GM20000 (cell line): ENCODE results near the gene TSPOAP1.

Experiments
- DNase-seq: peaks from one replicate; pipeline ENCODE4 v3.0.0; 2012; ENCODE audit warnings: low spot score
- CTCF ChIP-seq: IDR thresholded peaks from 2 replicates; pipeline ENCODE4 v1.5.1; 2012; ENCODE audit warnings: mild to moderate bottlenecking, control low read depth; ENCODE audit errors: extremely low read depth, missing control alignments

Gene TSPOAP1

DNA sequence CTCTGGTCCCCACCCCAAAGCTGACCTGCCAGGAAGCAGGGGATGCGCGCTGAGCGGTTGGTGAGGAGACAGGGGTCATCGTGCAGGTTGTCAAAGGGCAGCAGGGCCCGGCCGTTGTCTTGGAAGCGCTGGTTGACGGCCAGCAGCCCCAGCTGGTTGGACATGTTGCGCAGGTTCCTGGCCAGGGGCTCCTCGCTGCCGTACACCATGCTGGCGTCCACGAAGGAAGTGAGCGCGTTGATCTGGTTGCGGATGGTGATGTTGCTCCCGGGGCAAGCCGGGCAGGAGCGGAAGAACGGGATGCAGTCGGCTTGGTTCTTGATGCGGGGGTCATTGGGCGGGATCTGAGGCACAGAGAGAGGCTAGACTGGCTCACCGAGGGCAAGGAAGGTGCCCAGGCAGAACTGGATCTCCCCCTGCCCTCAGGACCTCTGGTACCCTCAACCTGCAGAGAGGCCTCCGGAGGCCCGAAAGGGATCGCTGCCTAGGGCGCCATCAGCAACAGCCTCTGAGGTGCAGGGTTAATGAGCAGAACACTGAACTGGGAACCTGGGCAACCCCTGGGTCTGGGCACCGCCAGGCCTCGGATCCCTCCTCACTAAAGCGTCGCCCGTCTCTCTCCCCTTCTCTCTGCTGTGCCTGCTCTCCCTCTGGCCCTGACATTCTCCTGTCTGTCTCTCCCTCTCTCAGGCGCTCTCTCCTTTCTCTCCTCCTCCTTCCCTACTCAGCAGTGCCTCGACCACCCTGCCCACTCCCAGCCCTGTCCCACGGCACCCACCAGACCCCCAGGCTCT is 50.6 kb downstream of the TSPOAP1 start:
- no peak for TF ChIP-seq CTCF
- no peak for DNase-seq

GRCh38 chr17:58277107-58277801 is 51.3 kb downstream of the TSPOAP1 start:
- peak; percentile 35 for TF ChIP-seq CTCF
- no peak for DNase-seq

DNA sequence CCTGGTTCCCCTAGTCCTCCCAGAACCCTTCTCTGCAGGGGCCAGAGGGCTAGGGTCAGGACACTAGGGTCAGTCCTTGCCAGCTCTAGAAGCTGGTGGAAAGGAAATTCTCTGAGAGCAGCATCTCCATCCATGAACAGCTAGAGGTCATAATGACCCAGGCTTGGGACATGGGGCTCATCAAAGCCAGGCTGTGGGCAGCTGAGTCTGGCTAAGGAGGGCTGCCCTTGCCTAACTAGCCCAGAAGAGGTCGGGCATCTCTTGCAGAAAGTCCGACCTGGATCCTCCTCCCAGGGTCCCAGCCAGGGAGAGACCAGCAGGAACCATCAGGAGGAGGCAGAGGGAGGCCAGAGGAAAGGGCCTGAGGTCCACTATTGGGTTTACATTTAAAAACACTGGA is 52.2 kb downstream of the TSPOAP1 start:
- TF ChIP-seq CTCF, result no peak
- no peak for DNase-seq

DNA sequence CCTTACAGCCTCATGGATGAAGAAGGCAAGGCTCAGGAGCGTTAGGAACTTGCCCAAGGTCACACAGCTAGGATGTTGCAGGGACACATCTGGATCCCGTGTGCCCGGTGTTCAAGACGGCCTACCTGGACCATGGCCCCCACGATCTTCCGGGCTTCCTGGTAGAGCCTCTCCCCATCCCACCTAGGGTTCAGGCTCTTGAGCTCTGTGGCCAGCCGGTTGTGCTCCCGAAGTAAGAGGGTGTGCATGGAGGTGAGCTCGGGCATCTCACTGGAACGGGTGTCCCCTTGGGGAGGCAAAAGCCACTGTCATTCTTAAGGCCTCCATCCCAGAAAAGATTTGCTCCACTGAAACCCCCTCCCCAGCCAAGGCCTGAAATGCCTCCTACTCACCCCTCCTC is 53.2 kb downstream of the TSPOAP1 start:
- no peak for DNase-seq

DNA sequence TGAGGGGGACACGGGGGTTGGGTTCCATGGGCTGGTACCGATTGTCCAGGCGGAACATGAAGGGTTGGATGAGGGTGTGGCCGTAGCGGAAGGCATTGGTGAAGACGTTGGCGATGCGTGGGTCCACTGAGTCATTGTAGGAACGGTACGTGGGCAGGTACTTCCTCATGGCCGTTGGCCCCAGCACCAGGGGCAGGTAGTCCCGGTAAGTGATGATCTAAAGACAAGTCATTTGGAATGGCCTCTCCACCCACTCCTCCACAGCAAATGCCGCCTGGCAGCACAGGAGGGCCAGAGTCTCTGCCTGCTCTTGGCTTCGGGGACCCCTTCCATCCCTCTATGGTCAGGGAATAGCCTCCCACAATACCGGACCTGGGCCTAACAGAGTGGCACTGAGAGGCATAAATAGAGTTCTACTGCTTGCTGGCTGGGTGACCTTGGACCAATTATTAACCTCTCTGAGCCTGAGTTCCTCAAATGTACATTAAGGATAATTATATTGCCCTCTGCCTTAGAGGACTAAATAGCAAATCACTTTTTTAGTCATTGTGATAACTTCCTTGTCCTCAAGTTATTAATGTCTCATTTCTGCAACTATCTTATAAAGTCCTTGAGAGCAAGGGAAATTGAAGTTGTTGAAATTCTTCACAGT is 55.0 kb downstream of the TSPOAP1 start:
- TF ChIP-seq CTCF, result no peak
- DNase-seq, result no peak

More for the DNA sequence above, 53.2 kb downstream of the TSPOAP1 start:
- TF ChIP-seq CTCF, result no peak

DNA sequence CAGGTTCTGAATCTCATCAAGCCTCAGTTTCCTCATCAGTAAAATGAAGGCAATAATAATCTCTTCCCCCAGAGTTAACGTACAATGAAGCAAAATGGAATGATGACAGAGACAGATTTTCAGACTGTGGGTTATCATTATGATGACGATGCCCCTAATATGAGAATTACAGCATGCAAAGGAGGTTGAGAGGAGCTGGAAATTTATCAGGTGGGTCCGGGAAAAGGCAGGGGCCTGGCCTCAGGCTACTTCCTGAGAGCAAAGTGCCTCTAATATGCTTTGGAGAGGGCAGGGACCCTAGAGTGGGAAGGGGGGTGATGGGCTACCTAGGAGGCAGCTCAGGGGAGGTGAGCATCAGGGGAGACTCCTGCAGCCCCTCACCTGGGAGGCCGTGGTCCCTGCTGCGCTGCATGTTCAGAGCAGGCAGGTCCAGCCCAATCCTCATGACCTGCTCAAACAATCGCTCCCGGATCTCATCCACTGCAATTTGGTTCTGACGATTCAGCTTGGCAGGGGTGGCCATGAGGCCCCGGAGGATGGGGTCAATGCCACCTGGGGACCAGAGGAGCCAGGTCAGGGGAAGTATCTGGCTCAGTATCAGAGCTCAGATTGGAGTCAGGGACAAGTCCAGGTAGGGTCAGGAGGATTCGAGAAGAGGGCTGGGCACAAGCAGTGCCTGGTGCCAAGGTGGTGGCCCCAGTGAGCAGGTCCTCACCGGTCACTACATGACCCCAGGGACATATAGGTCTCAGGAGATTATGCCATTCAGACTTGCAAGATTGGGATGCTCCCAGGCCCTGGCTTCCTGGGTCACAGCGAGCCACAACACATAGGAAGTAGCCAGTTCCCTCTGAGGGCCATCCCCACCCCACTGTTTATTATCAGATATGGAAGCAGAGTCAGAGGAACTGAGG is 56.0 kb downstream of the TSPOAP1 start:
- TF ChIP-seq CTCF, result no peak
- no peak for DNase-seq
